HepG2 (cell line): Measurements from ENCODE around the gene MIA. TPM values are rescaled to one million over a fixed set of nuclear protein-coding genes. Genes with fewer than 3 reads are reported as not detected.
A peak's percentile ranks its signal among the peaks of the same experiment; 100 is the strongest.

ENCODE experiments used
- ATAC-seq: fragments of 200-7000 bp; cut with Tn5 transposase; 3 replicates; pipeline ENCODE4 v1.9.1; 2020; ENCODE audit warnings: mild to moderate bottlenecking, moderate library complexity
- BruUV-seq: library from RNA; stranded (reverse); fragments of 400-500 nt; replicated peaks from 2 replicates; lab custom pipeline; 2021; lab: Mats Ljungman, UMichigan
- CTCF ChIA-PET: fragments of 300-600 bp; formaldehyde crosslinking; extraction: SDS; loops from one replicate; lab custom pipeline; 2021; ENCODE audit warnings: low total read pairs, inconsistent platforms, low intra/inter-chr PET ratio; lab: Yijun Ruan, JAX
- POLR2A ChIA-PET: fragments of 350-600 bp; sonication (Branson Sonifier 250); formaldehyde crosslinking; loops from one replicate; lab custom pipeline; 2020; ENCODE audit warnings: antibody characterized with exemption, inconsistent platforms; lab: Yijun Ruan, JAX
- DNase-seq: peaks from one replicate; pipeline ENCODE4 v3.0.0-alpha.2; 2015; ENCODE audit warnings: low spot score
- FAIRE-seq: peaks from 3 replicates; lab custom pipeline; 2011; peaks lifted over from hg19 to GRCh38; lab: Jason Lieb, UNC
- H2AFZ ChIP-seq: one replicate; pipeline ENCODE4 v1.6.1; 2011; ENCODE audit warnings: low read length, inconsistent platforms
- H3K27ac ChIP-seq: fragments of 300-600 bp; 3 replicates; pipeline ENCODE4 v1.8.0; 2011; ENCODE audit warnings: mixed run types, mild to moderate bottlenecking, mixed read lengths, low read length, inconsistent platforms; ENCODE audit not compliant: insufficient read depth; ENCODE audit errors: extremely low read length
- H3K27me3 ChIP-seq, 2 experiments: fragments of 200-600 bp in 1 of 2; 2 replicates in 1 of 2; 3 replicates in 1 of 2; pipeline versions ENCODE4 v1.6.0 to v1.8.0; 2011; ENCODE audit warnings: low read length in 2 of 2, mild to moderate bottlenecking in 2 of 2, moderate library complexity in 2 of 2, inconsistent platforms in 1 of 2; ENCODE audit not compliant: insufficient read depth in 2 of 2, control insufficient read depth in 1 of 2
- H3K36me3 ChIP-seq, 2 experiments: fragments of 200-600 bp in 1 of 2; replicated peaks in 1 of 2; 2 replicates in 1 of 2; 3 replicates in 1 of 2; pipeline versions ENCODE4 v1.5.1 to v1.8.0; 2011; ENCODE audit warnings: low read length in 2 of 2, inconsistent platforms in 1 of 2; ENCODE audit not compliant: insufficient read depth in 2 of 2, control insufficient read depth in 1 of 2
- H3K4me1 ChIP-seq: 2 replicates; pipeline ENCODE4 v1.5.1; 2012; ENCODE audit warnings: low read length, inconsistent platforms; ENCODE audit not compliant: insufficient read depth
- H3K4me2 ChIP-seq: 2 replicates; pipeline ENCODE4 v1.6.0; 2011; ENCODE audit warnings: low read depth, low read length, inconsistent platforms
- H3K4me3 ChIP-seq, 3 experiments: fragments of 200-600 bp in 1 of 3; sonication (generic), shearing (Covaris generic) in 1 of 3; replicated peaks in 1 of 3; 2 replicates each; pipeline ENCODE4 v1.5.1; 2011 to 2016; ENCODE audit warnings: low read length in 3 of 3, inconsistent platforms in 2 of 3, low read depth in 2 of 3, mild to moderate bottlenecking in 2 of 3, control low read depth in 1 of 3, mixed read lengths in 1 of 3; ENCODE audit not compliant: insufficient read depth in 1 of 3
- H3K79me2 ChIP-seq: one replicate; pipeline ENCODE4 v1.6.1; 2011; ENCODE audit warnings: low read length, inconsistent platforms; ENCODE audit not compliant: insufficient read depth
- H3K9ac ChIP-seq: 2 replicates; pipeline ENCODE4 v1.6.0; 2011; ENCODE audit warnings: mild to moderate bottlenecking, low read depth, low read length, inconsistent platforms; ENCODE audit not compliant: insufficient read depth
- H3K9me3 ChIP-seq: 2 replicates; pipeline ENCODE4 v1.5.1; 2012; ENCODE audit warnings: mild to moderate bottlenecking, low read length
- H4K20me1 ChIP-seq: 2 replicates; pipeline ENCODE4 v1.6.0; 2011; ENCODE audit warnings: inconsistent platforms, mild to moderate bottlenecking, low read length, moderate library complexity; ENCODE audit not compliant: insufficient read depth
- AGO2 ChIP-seq: fragments of 200-400 bp; formaldehyde crosslinking; optimal IDR thresholded peaks from 2 replicates; pipeline ENCODE3; 2017; ENCODE audit warnings: mild to moderate bottlenecking, low read depth, low read length, moderate library complexity
- NPAS2 ChIP-seq: sonication (generic); formaldehyde crosslinking; IDR thresholded peaks from 2 replicates; pipeline ENCODE4 v1.8.0; 2022; ENCODE audit warnings: mild to moderate bottlenecking, missing genetic modification reagents, borderline replicate concordance
- SAP130 ChIP-seq: IDR thresholded peaks from 2 replicates; pipeline ENCODE4 v1.6.1; 2016; ENCODE audit warnings: low read depth
- SNRNP70 ChIP-seq: fragments of 200-400 bp; formaldehyde crosslinking; IDR thresholded peaks from 2 replicates; pipeline ENCODE4 v1.6.1; 2017; ENCODE audit warnings: mild to moderate bottlenecking, low read depth, low read length, moderate library complexity
- ZNF687 ChIP-seq: sonication (generic); formaldehyde crosslinking; IDR thresholded peaks from 2 replicates; pipeline ENCODE4 v1.5.1; 2020; ENCODE audit warnings: mild to moderate bottlenecking, missing genetic modification reagents, moderate library complexity
- WGBS: methylation state at CpG from one replicate; pipeline ENCODE4 v1.1.6; 2017; ENCODE audit warnings: low lambda C conversion rate; 5-methylcytosine and 5-hydroxymethylcytosine counted together
- in situ Hi-C: cut with HindIII; loops from 2 replicates; pipeline ENCODE4 v1.10.0; 2017; ENCODE audit warnings: low pct_unique_long_range_greater_than_20kb; ENCODE audit not compliant: extremely low pct_ligation_motif_present
- intact Hi-C: fragments of 100-400 bp; cut with micrococcal nuclease; formaldehyde crosslinking; loops from one replicate; pipeline ENCODE4 v1.10.0; 2022; ENCODE audit not compliant: unreplicated experiment
- polyA plus RNA-seq, 8 experiments: library from polyadenylated mRNA; depleted of rRNA in 3 of 8; stranded (reverse) in 7 of 8; unstranded in 1 of 8; fragments of >200 nt; fragmentation: Illumina TruSeq in 4 of 8; extraction: Trizol in 4 of 8; gene quantifications; 2 replicates each; pipeline versions ENCODE4 v1.2.1 to v1.2.3, GENCODE V29; 2011 to 2016; ENCODE audit warnings: low read depth in 4 of 8, missing spikeins in 1 of 8, mixed read lengths in 1 of 8; ENCODE audit not compliant: insufficient read depth in 1 of 8
- total RNA-seq, 5 experiments: library from RNA; depleted of rRNA; stranded (reverse); fragments of >200 nt; fragmentation: Illumina TruSeq; extraction: Trizol; gene quantifications; 2 replicates each; pipeline ENCODE4 v1.2.3, GENCODE V29; 2016; ENCODE audit warnings: low read depth in 1 of 5

Gene MIA
- total and polyA plus RNA-seq, 2 of the 13 experiments (the other 11 are each of a cell fraction or from before 2014, with no cell fraction given) = 0.61 TPM; not detected in 1

- H3K27me3 ChIP-seq = no peaks in the 10 kb centered on the region; a peak in 2 of 5 replicates
- peak overlapping the region; percentile 23; the same call in 1 of the 2 replicates for H3K9ac ChIP-seq
- TF ChIP-seq NPAS2 (CRISPR knock-in tag) (no peak), ZNF687 (peak; percentile 25; the same call in 1 of the 2 replicates), SNRNP70 (no peak), SAP130 (CRISPR knock-in tag) (peak; percentile 12; the same call in 1 of the 2 replicates), AGO2 (peak; percentile 47)
- WGBS = 78% methylated on average over 9 of the region's 11 CpGs
- no peak overlapping the region for H2AFZ ChIP-seq
- CTCF ChIA-PET = no interaction called here
- H3K4me1 ChIP-seq = peaks cover 59% of the 10 kb centered on the region
- no peak overlapping the region for H3K27ac ChIP-seq
- no peaks in the 10 kb centered on the region for H3K9me3 ChIP-seq
- intact Hi-C loops (no loop called here), in situ Hi-C loops (no loop called here)
- POLR2A ChIA-PET = interaction anchor here (1.3 to 5.0 kb wide), 4 partner anchors 25 to 86 kb away, joined by 3 to 28 read pairs (median 4); partner anchors contain the start of genes ACTMAP, COQ8B, ITPKC and RAB4B
- H3K36me3 ChIP-seq = peaks cover 4 to 14% of the 10 kb centered on the region in 2 experiments; a peak in 3 of 5 replicates
- DNase-seq (no peak), ATAC-seq (no peak), FAIRE-seq (no peak)
- BruUV-seq = no TSS peak
- H3K79me2 ChIP-seq = peaks cover 34% of the 10 kb centered on the region
- H3K4me2 ChIP-seq = peak overlapping the region; percentile 37; the same call in 1 of the 2 replicates
- peaks cover 5% of the 10 kb centered on the region; the same call in 1 of the 2 replicates for H4K20me1 ChIP-seq
- peak overlapping the region in 1 of 3 experiments; percentile 0; a peak in 1 of 6 replicates for H3K4me3 ChIP-seq
Measured at GRCh38 chr19:40802300-40803169, 27.2 kb downstream of the MIA start.
